VCaP (cell line): ENCODE measurements around the gene RAC2.
"Not testable (repeated sequence)": the region's sequence is repeated elsewhere in the genome, so short reads cannot be mapped to it uniquely, and the experiment has no call there.

Experiments used
- H3K27ac ChIP-seq: fragments of 450-650 bp; 2 replicates; pipeline ENCODE4 v1.5.1; 2017
- CTCF ChIP-seq: fragments of 450-650 bp; conservative IDR thresholded peaks from 2 replicates; pipeline ENCODE4 v1.5.1; 2017; ENCODE audit warnings: mild to moderate bottlenecking, moderate library complexity

RAC2 gene

GRCh38 chr22:37235897-37236607 is 8.0 kb downstream of the RAC2 start:
- H3K27ac ChIP-seq = no peak overlapping the region
- TF ChIP-seq CTCF = no peak

- H3K27ac ChIP-seq = no peak overlapping the region
- TF ChIP-seq CTCF = no peak
Observed at GRCh38 chr22:37234736-37235711, 9.0 kb downstream of the RAC2 start.

GRCh38 chr22:37233751-37234631 is 10.1 kb downstream of the RAC2 start:
- TF ChIP-seq CTCF = no peak
- no peak overlapping the region for H3K27ac ChIP-seq

- not testable (repeated sequence) for H3K27ac ChIP-seq
Observed at GRCh38 chr22:37233371-37233750, 10.7 kb downstream of the RAC2 start.

- no peak for TF ChIP-seq CTCF
- no peak overlapping the region for H3K27ac ChIP-seq
Observed at GRCh38 chr22:37232140-37232998, 11.7 kb downstream of the RAC2 start.

- TF ChIP-seq CTCF = no peak
- H3K27ac ChIP-seq = no peak overlapping the region
Observed at GRCh38 chr22:37231406-37232139, 12.5 kb downstream of the RAC2 start.
